IMR-90 (cell line): ENCODE measurements around the gene CDK17.

Experiments
- CHD1 ChIP-seq: IDR thresholded peaks from 2 replicates; pipeline ENCODE4 v1.6.1; 2012; ENCODE audit warnings: low read depth, low read length, improper control_type of control experiment
- POLR2A ChIP-seq: IDR thresholded peaks from 2 replicates; pipeline ENCODE4 v1.6.1; 2012; ENCODE audit warnings: mild to moderate bottlenecking, low read depth, low read length
- RFX5 ChIP-seq: IDR thresholded peaks from 2 replicates; pipeline ENCODE4 v1.8.0; 2012; ENCODE audit warnings: low read depth, mild to moderate bottlenecking, low read length, moderate library complexity
- SMC3 ChIP-seq: fragments of 150-350 bp; IDR thresholded peaks from 2 replicates; pipeline ENCODE4 v1.6.1; 2016; ENCODE audit warnings: low read depth, mild to moderate bottlenecking, antibody characterized with exemption, low read length, moderate library complexity
- TF ChIP-seq, protein P1 (sequence below): conservative IDR thresholded peaks from 2 replicates; pipeline ENCODE4 v1.5.1; 2012; ENCODE audit warnings: mild to moderate bottlenecking, low read depth, low read length, improper control_type of control experiment

DNA sequence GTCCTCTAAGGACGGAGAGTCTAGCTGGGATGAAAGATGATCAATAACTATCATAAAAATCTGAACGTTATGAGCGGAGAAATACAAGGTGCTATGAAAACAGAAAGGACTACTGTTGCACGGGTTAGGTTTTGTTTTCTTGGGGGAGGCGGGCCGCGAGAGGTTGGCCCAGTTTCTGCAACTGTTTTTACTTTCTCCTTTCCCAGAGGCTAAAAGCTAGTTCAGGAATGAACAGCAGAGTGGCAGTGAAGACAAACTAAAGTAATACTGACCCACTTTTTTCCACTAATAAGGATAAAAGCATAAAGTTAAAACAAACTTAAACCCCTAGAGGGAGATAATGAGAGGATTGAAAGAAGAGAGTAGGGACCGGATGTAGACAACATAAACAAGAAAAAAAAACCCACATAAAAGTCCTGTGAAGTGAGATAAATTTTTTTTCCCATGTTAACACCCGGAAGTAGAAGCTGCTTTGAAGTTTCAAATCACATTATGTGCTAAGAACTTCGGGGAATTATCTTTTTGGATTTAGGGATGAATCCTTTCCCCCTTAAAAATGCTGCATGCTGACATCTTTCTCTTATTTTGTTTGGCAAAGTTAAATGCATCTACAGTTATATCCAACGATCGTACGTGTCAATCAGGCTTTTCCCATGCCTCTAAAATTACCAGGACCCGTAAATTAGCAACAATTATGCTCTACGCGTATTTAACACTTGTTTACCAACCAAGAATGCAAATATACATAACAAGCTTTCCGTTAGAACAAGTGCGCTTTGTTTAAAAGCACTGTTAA, 1.0 kb upstream of the CDK17 start:
- TF ChIP-seq, protein P1, sequence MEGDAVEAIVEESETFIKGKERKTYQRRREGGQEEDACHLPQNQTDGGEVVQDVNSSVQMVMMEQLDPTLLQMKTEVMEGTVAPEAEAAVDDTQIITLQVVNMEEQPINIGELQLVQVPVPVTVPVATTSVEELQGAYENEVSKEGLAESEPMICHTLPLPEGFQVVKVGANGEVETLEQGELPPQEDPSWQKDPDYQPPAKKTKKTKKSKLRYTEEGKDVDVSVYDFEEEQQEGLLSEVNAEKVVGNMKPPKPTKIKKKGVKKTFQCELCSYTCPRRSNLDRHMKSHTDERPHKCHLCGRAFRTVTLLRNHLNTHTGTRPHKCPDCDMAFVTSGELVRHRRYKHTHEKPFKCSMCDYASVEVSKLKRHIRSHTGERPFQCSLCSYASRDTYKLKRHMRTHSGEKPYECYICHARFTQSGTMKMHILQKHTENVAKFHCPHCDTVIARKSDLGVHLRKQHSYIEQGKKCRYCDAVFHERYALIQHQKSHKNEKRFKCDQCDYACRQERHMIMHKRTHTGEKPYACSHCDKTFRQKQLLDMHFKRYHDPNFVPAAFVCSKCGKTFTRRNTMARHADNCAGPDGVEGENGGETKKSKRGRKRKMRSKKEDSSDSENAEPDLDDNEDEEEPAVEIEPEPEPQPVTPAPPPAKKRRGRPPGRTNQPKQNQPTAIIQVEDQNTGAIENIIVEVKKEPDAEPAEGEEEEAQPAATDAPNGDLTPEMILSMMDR = peak; percentile 63
- TF ChIP-seq POLR2A (peak; percentile 80), CHD1 (peak; percentile 42; the same call in 1 of the 2 replicates), SMC3 (peak; percentile 46; the same call in 1 of the 2 replicates), RFX5 (no peak)
